HL-60/S4 treated with phorbol 12-myristate 13-acetate at 8.2 ng/mL for 4 days and 3 days (cell line): ENCODE results near the gene RABEPK.
"Not testable (repeated sequence)": the region's sequence is repeated elsewhere in the genome, so short reads cannot be mapped to it uniquely, and the experiment has no call there.

Source experiments
- in situ Hi-C: fragments of 300-500 bp; cut with MboI; formaldehyde crosslinking; loops from 2 replicates; pipeline ENCODE4 v1.15.0; 2022; ENCODE audit warnings: low sequenced_read_pairs

Gene RABEPK

GRCh38 chr9:125243792-125244260 is 43.5 kb downstream of the RABEPK start:
- in situ Hi-C loops = no loop called here

DNA sequence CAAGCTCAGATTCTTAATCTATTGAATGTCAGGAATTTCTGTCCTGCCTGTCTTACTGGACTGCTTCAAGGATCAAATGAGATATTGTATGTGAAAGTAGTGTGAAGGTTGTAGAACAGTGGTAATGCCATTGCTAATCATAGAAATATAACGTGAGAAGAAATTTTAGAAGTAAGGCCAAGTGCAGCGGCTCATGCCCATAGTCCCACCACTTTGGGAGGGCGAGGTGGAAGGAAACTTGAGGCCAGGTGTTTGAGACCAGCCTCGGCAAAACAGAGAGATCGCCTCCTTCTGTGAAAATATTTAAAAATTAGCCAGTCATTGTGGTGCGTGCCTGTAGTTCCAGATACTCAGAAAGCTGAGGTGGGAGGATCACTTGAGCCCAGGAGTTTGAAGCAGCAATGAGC is 45.9 kb downstream of the RABEPK start:
- in situ Hi-C loops = no loop called here

GRCh38 chr9:125254231-125254630 is 53.9 kb downstream of the RABEPK start:
- in situ Hi-C loops = no loop called here

GRCh38 chr9:125255781-125256391 is 55.5 kb downstream of the RABEPK start:
- in situ Hi-C loops = no loop called here

- in situ Hi-C loops = no loop called here
These were observed 57.9 kb downstream of the RABEPK start for GRCh38 chr9:125258160-125258785.

DNA sequence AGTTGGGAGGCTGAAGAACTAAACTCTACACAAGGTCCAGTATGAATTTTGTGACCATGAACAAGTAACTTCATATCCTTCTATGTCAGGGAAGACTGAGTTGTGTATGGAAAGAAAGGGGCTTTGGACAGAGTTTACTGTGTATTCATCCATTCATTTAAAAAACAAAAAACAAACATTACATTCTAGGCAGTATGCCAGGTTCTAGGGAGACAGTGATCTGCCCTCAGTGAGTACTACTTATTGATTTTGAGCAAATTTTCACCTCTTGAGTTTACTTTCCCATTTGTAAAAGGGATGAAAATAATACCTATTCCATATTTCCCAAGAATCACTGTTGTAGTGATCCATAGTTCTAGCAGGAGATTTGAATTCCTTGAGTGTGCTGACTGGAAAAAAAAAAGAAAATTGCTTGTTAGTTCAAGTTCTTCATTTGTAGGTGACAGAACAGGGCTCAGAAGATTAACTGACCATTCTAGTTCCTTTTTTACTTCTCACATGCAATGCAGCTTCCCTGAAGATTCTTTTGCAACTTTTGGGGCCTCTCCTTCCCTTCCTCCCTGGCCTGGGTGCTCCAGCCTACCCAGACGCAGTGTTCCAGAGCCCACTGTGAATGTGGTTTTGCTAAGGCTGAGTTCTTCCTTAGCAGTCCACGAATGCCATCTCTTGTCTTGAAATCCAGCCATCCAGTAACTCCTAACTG is 58.6 kb downstream of the RABEPK start:
- in situ Hi-C loops = no loop called here

GRCh38 chr9:125260561-125260960 is 60.2 kb downstream of the RABEPK start:
- in situ Hi-C loops = no loop called here

DNA sequence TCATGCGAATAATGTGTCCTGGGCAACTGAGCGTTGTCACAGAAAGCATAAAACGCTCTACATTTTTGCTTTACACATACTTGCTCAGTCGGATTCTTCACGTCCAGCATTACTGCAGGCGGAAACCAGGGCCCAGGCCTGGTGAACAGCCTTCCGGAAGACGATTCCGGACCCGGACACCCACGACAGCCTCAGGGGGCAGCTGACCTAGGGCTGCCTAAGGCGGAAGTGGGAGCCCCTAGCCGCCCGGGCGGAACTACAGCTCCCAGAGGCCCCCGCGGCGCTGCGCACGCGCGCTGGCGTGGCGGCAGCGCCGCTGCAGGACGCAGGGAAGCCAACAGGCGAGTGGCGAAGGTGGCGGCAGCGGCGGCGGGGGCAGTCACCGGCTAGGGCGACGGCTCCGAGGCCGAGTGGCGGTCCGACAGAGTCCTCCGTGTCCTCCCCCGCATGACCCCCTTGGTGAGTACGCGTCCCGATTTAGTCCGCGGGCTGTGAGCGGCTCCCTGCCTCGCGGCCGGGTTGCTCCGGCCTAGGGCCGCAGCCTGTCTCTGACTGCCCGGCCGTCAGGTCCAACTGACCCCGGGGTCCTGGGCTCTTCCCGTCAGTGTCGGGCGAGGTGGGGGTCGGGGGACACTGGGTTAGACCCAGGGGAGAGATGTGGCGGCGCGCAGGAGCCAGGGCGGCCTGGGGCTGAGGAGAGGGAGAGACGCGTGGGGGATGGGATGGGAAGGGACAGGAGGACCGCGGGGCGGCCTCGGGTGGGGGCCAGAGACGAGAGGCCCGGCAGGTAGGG is 61.4 kb downstream of the RABEPK start, which contains the start of gene GAPVD1:
GAPVD1 (plus strand) TSS at position 326 of the 793 bp plus-strand sequence. CDS start 37,096 bp downstream, outside the sequence.
- in situ Hi-C loops = no loop called here

- in situ Hi-C loops = no loop called here
These were observed 62.1 kb downstream of the RABEPK start for GRCh38 chr9:125262294-125262991.

GRCh38 chr9:125264068-125264467 is 63.7 kb downstream of the RABEPK start:
- in situ Hi-C loops = not testable (repeated sequence)

DNA sequence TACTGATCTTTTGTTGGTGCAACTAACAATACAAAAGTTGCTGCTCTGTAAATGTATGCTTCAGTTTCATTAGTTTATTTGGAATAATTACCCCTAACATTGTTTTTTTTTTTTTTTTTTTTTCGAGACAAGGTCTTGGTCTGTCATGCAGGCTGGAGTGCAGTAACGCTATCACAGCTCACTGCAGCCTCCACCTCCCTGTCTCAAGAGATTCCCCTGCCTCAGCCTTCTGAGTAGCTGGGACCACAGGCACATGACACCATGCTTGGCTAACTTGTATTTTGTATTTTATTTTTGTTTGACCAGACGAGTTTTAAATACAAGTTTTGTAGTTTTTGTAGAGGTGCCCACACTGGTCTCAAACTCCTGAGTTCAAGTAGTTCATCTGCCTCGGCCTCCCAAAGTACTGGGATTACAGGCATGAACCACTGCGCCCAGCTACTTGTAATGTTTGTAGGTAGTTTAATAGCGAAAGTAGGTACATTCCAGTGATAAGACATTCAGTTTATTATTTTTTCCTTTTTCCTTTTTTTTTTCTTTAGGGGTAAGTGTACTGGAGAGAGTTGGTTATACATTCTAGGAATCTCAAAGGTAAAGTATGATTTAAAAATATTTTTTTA is 68.2 kb downstream of the RABEPK start:
- in situ Hi-C loops = no loop called here

- in situ Hi-C loops = no loop called here
These were observed 68.7 kb downstream of the RABEPK start for GRCh38 chr9:125269014-125269397.

DNA sequence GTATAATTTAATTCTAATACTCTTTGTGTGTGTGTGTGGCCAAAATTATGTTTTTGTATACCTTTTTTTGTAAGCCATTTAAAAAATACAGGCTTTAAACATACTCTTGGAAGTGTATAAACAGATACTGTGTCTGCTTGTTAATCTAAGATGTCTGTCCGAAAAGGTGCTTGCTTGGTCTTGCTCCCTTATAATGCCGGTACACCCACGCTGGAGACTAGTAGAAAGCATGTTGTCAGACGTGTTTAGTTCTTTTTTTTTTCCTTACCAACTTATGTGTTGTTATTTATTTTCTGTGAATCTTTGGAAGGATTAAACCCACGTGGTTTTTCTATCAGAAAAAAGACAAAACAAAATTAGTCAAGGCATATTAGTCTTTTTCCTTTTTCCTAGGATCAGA is 70.7 kb downstream of the RABEPK start:
- in situ Hi-C loops = no loop called here

- in situ Hi-C loops = no loop called here
These were observed 72.4 kb downstream of the RABEPK start for GRCh38 chr9:125272697-125273096.

- in situ Hi-C loops = no loop called here
These were observed 76.4 kb downstream of the RABEPK start for GRCh38 chr9:125276771-125277170.

- in situ Hi-C loops = no loop called here
These were observed 77.1 kb downstream of the RABEPK start for GRCh38 chr9:125277411-125277810.

DNA sequence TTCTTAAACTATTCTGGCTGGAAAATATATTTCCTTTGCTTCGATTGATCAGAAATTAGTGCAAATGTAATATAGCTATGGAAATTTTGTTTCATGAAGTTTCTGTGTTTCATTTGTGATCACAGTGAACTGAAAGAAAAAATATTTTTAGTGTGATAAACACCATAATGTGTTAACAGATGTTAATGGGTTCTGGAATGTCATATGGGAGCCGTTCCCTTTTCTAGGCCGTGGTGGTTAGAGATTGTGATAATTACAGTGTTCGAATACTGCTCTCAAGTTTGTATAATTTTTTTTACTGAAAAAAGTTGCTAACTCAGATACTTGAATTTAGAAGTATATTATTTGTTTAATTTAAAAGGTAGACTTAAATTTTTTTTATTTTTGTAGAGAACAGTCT is 80.6 kb downstream of the RABEPK start:
- in situ Hi-C loops = no loop called here
